HCT116 (cell line): Measurements from ENCODE around the gene MYH6. TPM values are rescaled to one million over a fixed set of nuclear protein-coding genes. Genes with fewer than 3 reads are reported as not detected.

Experiments
- ATAC-seq: fragments of 200-7000 bp; cut with Tn5 transposase; 2 replicates; pipeline ENCODE4 v1.9.1; 2020; ENCODE audit warnings: mild to moderate bottlenecking, moderate library complexity
- BruUV-seq: library from RNA; stranded (reverse); fragments of 400-500 nt; replicated peaks from 2 replicates; lab custom pipeline; 2021; lab: Mats Ljungman, UMichigan
- CTCF ChIA-PET: fragments of 300-600 bp; sonication (Branson Sonifier 250); formaldehyde crosslinking; loops from one replicate; lab custom pipeline; 2021; ENCODE audit warnings: antibody characterized with exemption; lab: Charles Lee
- POLR2A ChIA-PET: fragments of 300-600, 350-600 bp; sonication (Branson Sonifier 250); formaldehyde crosslinking; loops from one replicate; lab custom pipeline; 2021; ENCODE audit warnings: antibody characterized with exemption; lab: Charles Lee
- RAD21 ChIA-PET, 2 experiments: fragments of 300-600 bp; sonication (Branson Sonifier 250); formaldehyde crosslinking; loops; one replicate each; lab custom pipeline; 2023; ENCODE audit warnings: low total read pairs in 2 of 2; ENCODE audit not compliant: uncharacterized antibody in 2 of 2, unreplicated experiment in 2 of 2, low non-redundant PET in 1 of 2; lab: Charles Lee
- DNase-seq: peaks from one replicate; pipeline ENCODE4 v3.0.0-alpha.2; 2010; ENCODE audit warnings: low read depth, low spot score
- H2AFZ ChIP-seq: fragments of 200-600 bp; shearing (Covaris generic), sonication (generic); 2 replicates; pipeline ENCODE4 v1.6.1; 2017; ENCODE audit warnings: low read depth, mixed run types, mixed read lengths, antibody characterized with exemption, low read length; ENCODE audit not compliant: poor library complexity, severe bottlenecking
- H3K27ac ChIP-seq: 2 replicates; pipeline ENCODE4 v1.5.1; 2012; ENCODE audit warnings: low read depth, low read length
- H3K27me3 ChIP-seq: fragments of 200-600 bp; sonication (generic); 2 replicates; pipeline ENCODE4 v1.6.1; 2016; ENCODE audit warnings: mixed run types, low read length, mixed read lengths; ENCODE audit not compliant: insufficient read depth
- H3K36me3 ChIP-seq, 2 experiments: fragments of 200-500 bp in 1 of 2; fragments of 200-600 bp in 1 of 2; sonication (Bioruptor generic) in 1 of 2; sonication (generic) in 1 of 2; 2 replicates each; pipeline versions ENCODE4 v1.5.1 to v1.6.1; 2014 to 2016; ENCODE audit warnings: low read length in 2 of 2, inconsistent platforms in 1 of 2, mixed read lengths in 1 of 2, mixed run types in 1 of 2; ENCODE audit not compliant: insufficient read depth in 2 of 2, control insufficient read depth in 1 of 2
- H3K4me1 ChIP-seq, 2 experiments: fragments of 200-600 bp in 1 of 2; sonication (generic) in 1 of 2; 2 replicates each; pipeline versions ENCODE4 v1.5.1 to v1.6.1; 2012 to 2017; ENCODE audit warnings: low read length in 2 of 2, inconsistent platforms in 1 of 2, mild to moderate bottlenecking in 1 of 2, mixed read lengths in 1 of 2, mixed run types in 1 of 2, moderate library complexity in 1 of 2; ENCODE audit not compliant: insufficient read depth in 2 of 2, control insufficient read depth in 1 of 2
- H3K4me2 ChIP-seq: fragments of 200-600 bp; sonication (generic); 2 replicates; pipeline ENCODE4 v1.6.1; 2017; ENCODE audit warnings: mixed run types, low read length, mixed read lengths
- H3K4me3 ChIP-seq, 2 experiments: fragments of 200-600 bp in 1 of 2; sonication (generic) in 1 of 2; replicated peaks in 1 of 2; 2 replicates each; pipeline ENCODE4 v1.5.1; 2011 to 2016; ENCODE audit warnings: low read length in 2 of 2, control low read depth in 1 of 2, low read depth in 1 of 2, mild to moderate bottlenecking in 1 of 2, mixed read lengths in 1 of 2, mixed run types in 1 of 2
- H3K79me2 ChIP-seq: fragments of 200-600 bp; sonication (generic); 2 replicates; pipeline ENCODE4 v1.6.1; 2017; ENCODE audit warnings: mild to moderate bottlenecking, mixed run types, low read length, moderate library complexity, mixed read lengths; ENCODE audit not compliant: insufficient read depth
- H3K9ac ChIP-seq: fragments of 200-600 bp; sonication (generic); 2 replicates; pipeline ENCODE4 v1.6.1; 2016; ENCODE audit warnings: low read length, mixed read lengths
- H3K9me2 ChIP-seq: fragments of 200-600 bp; sonication (generic), shearing (Covaris generic); 2 replicates; pipeline ENCODE4 v1.6.1; 2017; ENCODE audit warnings: mixed run types, mild to moderate bottlenecking, moderate library complexity; ENCODE audit not compliant: insufficient read depth
- H3K9me3 ChIP-seq, 2 experiments: fragments of 200-500 bp in 1 of 2; fragments of 200-600 bp in 1 of 2; sonication (Bioruptor generic) in 1 of 2; sonication (generic) in 1 of 2; 2 replicates each; pipeline ENCODE4 v1.6.1; 2014 to 2017; ENCODE audit warnings: low read length in 2 of 2, mixed read lengths in 2 of 2, inconsistent platforms in 1 of 2, low read depth in 1 of 2, mild to moderate bottlenecking in 1 of 2, mixed run types in 1 of 2, moderate library complexity in 1 of 2; ENCODE audit not compliant: control insufficient read depth in 1 of 2, insufficient read depth in 1 of 2
- H4K20me1 ChIP-seq: fragments of 200-600 bp; sonication (generic), shearing (Covaris generic); 2 replicates; pipeline ENCODE4 v1.6.1; 2017; ENCODE audit warnings: mixed run types, mild to moderate bottlenecking, moderate library complexity; ENCODE audit not compliant: insufficient read depth
- ATF3 ChIP-seq: IDR thresholded peaks from 2 replicates; pipeline ENCODE4 v1.6.1; 2012
- CBX3 ChIP-seq: IDR thresholded peaks from 2 replicates; pipeline ENCODE4 v1.6.1; 2012; ENCODE audit warnings: low read depth
- EGR1 ChIP-seq: IDR thresholded peaks from 2 replicates; pipeline ENCODE4 v1.6.1; 2012; ENCODE audit warnings: low read depth
- EZH2 ChIP-seq: fragments of 200-600 bp; sonication (generic); IDR thresholded peaks from 2 replicates; pipeline ENCODE4 v1.6.1; 2017; ENCODE audit warnings: antibody characterized with exemption, mixed run types
- FOSL1 ChIP-seq: IDR thresholded peaks from 2 replicates; pipeline ENCODE4 v1.6.1; 2012; ENCODE audit warnings: low read depth
- MAX ChIP-seq: IDR thresholded peaks from 2 replicates; pipeline ENCODE4 v1.6.1; 2012
- POLR2A ChIP-seq: IDR thresholded peaks from 2 replicates; pipeline ENCODE4 v1.7.0; 2011; ENCODE audit warnings: borderline replicate concordance; ENCODE audit not compliant: insufficient read depth, insufficient read length; ENCODE audit errors: extremely low read depth
- RAD21 ChIP-seq: IDR thresholded peaks from 2 replicates; pipeline ENCODE4 v1.6.1; 2012; ENCODE audit warnings: low read depth, mild to moderate bottlenecking
- SP1 ChIP-seq: IDR thresholded peaks from 2 replicates; pipeline ENCODE4 v1.6.1; 2012; ENCODE audit warnings: low read depth
- YY1 ChIP-seq: IDR thresholded peaks from 2 replicates; pipeline ENCODE4 v1.6.1; 2011; ENCODE audit warnings: low read length, low read depth, moderate library complexity, mild to moderate bottlenecking; ENCODE audit not compliant: insufficient replicate concordance; ENCODE audit errors: extremely low read depth
- ZBTB33 ChIP-seq: IDR thresholded peaks from 2 replicates; pipeline ENCODE4 v1.6.1; 2011; ENCODE audit warnings: mild to moderate bottlenecking, low read length, moderate library complexity; ENCODE audit not compliant: insufficient replicate concordance; ENCODE audit errors: extremely low read depth
- ZFX ChIP-seq: fragments of 450-650 bp; IDR thresholded peaks from 2 replicates; pipeline ENCODE4 v1.6.1; 2017
- intact Hi-C: fragments of 100-400 bp; cut with micrococcal nuclease; formaldehyde crosslinking; loops from 2 replicates; pipeline ENCODE4 v1.10.0; 2022
- total RNA-seq: library from RNA; stranded (reverse); gene quantifications from one replicate; pipeline ENCODE4 v1.2.1, GENCODE V29; 2021; ENCODE audit not compliant: unreplicated experiment

The MYH6 gene
- total RNA-seq, 1 experiment from 2014 or later, result not detected

- Histone ChIP-seq H3K9me3 (no peaks in the 10 kb centered on the region), H3K9ac (no peak overlapping the region), H3K27ac (no peak overlapping the region), H3K36me3 (no peaks in the 10 kb centered on the region), H3K27me3 (0 out of 2 replicates have a peak, but pooled peaks cover 6% of the 10 kb centered on the region), H3K4me1 (no peaks in the 10 kb centered on the region), H3K9me2 (no peaks in the 10 kb centered on the region), H3K79me2 (no peaks in the 10 kb centered on the region), H4K20me1 (no peaks in the 10 kb centered on the region), H3K4me3 (no peak overlapping the region), H3K4me2 (no peak overlapping the region), H2AFZ (no peak overlapping the region)
- BruUV-seq, result no TSS peak
- intact Hi-C loops, result no loop called here
- ChIA-PET POLR2A (no interaction called here), CTCF (no interaction called here), RAD21 (no interaction called here)
- no peak for DNase-seq
- no peak for TF ChIP-seq EGR1
- no peak for TF ChIP-seq RAD21
- TF ChIP-seq MAX, result no peak
- no peak for TF ChIP-seq FOSL1
- TF ChIP-seq ATF3, result no peak
- TF ChIP-seq POLR2A, result no peak
- TF ChIP-seq CBX3, result no peak
- no peak for TF ChIP-seq SP1
- no peak for ATAC-seq
These were observed 30.2 kb downstream of the MYH6 start for GRCh38 chr14:23377573-23378563.

- no TSS peak for BruUV-seq
- ATAC-seq, result no peak
- TF ChIP-seq ZBTB33 (no peak), MAX (no peak), ZFX (no peak), EGR1 (no peak), YY1 (no peak), EZH2 (no peak)
- TF ChIP-seq, all 23 proteins: peak for 0
- H4K20me1 ChIP-seq, result no peaks in the 10 kb centered on the region
- intact Hi-C loops, result no loop called here
- H3K4me1 ChIP-seq, result no peaks in the 10 kb centered on the region
- no peak overlapping the region for H3K4me3 ChIP-seq
- H3K4me2 ChIP-seq, result no peak overlapping the region
- no peaks in the 10 kb centered on the region for H3K36me3 ChIP-seq
- no peaks in the 10 kb centered on the region for H3K79me2 ChIP-seq
- no peak overlapping the region for H3K27ac ChIP-seq
- ChIA-PET POLR2A (no interaction called here), CTCF (no interaction called here), RAD21 (no interaction called here)
- H3K9me2 ChIP-seq, result no peaks in the 10 kb centered on the region
- no peak for DNase-seq
- no peaks in the 10 kb centered on the region for H3K9me3 ChIP-seq
- 0 out of 2 replicates have a peak, but pooled peaks cover 6% of the 10 kb centered on the region for H3K27me3 ChIP-seq
- no peak overlapping the region for H2AFZ ChIP-seq
- H3K9ac ChIP-seq, result no peak overlapping the region
These were observed 30.9 kb downstream of the MYH6 start for GRCh38 chr14:23377198-23377550.
